Esophagus squamous epithelium (tissue), 4 donors: Measurements from ENCODE around the gene DESI2.

Experiments
- POLR2A ChIP-seq, 4 donors: fragments of 450-650 bp; IDR thresholded peaks; one replicate each; pipeline ENCODE4 v1.6.1; 2017; ENCODE audit warnings: antibody characterized with exemption in 4 of 4, mild to moderate bottlenecking in 4 of 4, moderate library complexity in 3 of 4
- TF ChIP-seq, protein P1 (sequence below), 6 experiments: fragments of 450-650 bp in 4 of 6; fragments of 200-600 bp in 2 of 6; sonication (generic) in 2 of 6; IDR thresholded peaks; one replicate each; pipeline ENCODE4 v1.5.1; 2016 to 2019; ENCODE audit warnings: antibody characterized with exemption in 6 of 6, mild to moderate bottlenecking in 4 of 6, moderate library complexity in 4 of 6

- TF ChIP-seq, protein P1, sequence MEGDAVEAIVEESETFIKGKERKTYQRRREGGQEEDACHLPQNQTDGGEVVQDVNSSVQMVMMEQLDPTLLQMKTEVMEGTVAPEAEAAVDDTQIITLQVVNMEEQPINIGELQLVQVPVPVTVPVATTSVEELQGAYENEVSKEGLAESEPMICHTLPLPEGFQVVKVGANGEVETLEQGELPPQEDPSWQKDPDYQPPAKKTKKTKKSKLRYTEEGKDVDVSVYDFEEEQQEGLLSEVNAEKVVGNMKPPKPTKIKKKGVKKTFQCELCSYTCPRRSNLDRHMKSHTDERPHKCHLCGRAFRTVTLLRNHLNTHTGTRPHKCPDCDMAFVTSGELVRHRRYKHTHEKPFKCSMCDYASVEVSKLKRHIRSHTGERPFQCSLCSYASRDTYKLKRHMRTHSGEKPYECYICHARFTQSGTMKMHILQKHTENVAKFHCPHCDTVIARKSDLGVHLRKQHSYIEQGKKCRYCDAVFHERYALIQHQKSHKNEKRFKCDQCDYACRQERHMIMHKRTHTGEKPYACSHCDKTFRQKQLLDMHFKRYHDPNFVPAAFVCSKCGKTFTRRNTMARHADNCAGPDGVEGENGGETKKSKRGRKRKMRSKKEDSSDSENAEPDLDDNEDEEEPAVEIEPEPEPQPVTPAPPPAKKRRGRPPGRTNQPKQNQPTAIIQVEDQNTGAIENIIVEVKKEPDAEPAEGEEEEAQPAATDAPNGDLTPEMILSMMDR (IDR thresholded peaks at IDR 0.05), result no peak
- TF ChIP-seq POLR2A (IDR thresholded peaks at IDR 0.05), result no peak
These were observed 47.0 kb upstream of the DESI2 start for GRCh38 chr1:244605835-244606370.
